ENCODE data around the gene HGD. TPM values are rescaled to one million over a fixed set of nuclear protein-coding genes. Genes with fewer than 3 reads are reported as not detected.
"Not testable (repeated sequence)": the region's sequence is repeated elsewhere in the genome, so short reads cannot be mapped to it uniquely, and the experiment has no call there.

HGD gene
- polyA plus RNA-seq, 3 donors, result 0.29 to 0.38 TPM; not detected in 1

DNA sequence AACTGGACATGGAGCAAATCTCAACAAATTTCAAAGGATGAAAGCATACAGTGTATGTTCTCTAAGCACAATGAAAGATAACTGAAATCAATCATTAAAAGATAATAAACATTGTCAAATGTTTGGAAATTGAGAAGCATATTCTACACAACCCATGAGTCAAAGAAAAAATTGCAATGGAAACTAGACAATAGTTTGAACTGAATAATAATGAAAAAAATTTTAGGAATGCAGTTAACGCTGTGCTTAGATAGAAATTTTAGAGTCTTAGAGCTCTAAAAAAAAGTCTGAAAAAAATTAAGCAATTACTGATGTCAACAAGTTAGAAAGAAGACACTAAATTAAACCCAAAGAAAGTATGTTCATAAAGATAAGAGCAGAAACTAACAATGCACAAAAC lies 44.8 kb upstream of the HGD start:
- H3K36me3 Mint-ChIP-seq, result peaks cover 20 to 21% of the 10 kb centered on the region in 2 donors
- peaks cover 0 to 2% (median 2%) of the 10 kb centered on the region in 3 donors for H3K27me3 Mint-ChIP-seq (ENCODE audit: low read depth in 3 of 3)
- no peaks in the 10 kb centered on the region for H3K4me1 ChIP-seq (ENCODE audit: control insufficient read depth in 1 of 2, insufficient read depth in 2 of 2, low read length in 2 of 2)
- H3K4me1 Mint-ChIP-seq, result no peaks in the 10 kb centered on the region
- H3K36me3 ChIP-seq (replicated peaks in 1 of 2; ENCODE audit: control insufficient read depth in 1 of 2, insufficient read depth in 2 of 2, low read length in 2 of 2), result no peaks in the 10 kb centered on the region
- H3K27ac Mint-ChIP-seq, result no peak overlapping the region
- TF ChIP-seq, protein P1, sequence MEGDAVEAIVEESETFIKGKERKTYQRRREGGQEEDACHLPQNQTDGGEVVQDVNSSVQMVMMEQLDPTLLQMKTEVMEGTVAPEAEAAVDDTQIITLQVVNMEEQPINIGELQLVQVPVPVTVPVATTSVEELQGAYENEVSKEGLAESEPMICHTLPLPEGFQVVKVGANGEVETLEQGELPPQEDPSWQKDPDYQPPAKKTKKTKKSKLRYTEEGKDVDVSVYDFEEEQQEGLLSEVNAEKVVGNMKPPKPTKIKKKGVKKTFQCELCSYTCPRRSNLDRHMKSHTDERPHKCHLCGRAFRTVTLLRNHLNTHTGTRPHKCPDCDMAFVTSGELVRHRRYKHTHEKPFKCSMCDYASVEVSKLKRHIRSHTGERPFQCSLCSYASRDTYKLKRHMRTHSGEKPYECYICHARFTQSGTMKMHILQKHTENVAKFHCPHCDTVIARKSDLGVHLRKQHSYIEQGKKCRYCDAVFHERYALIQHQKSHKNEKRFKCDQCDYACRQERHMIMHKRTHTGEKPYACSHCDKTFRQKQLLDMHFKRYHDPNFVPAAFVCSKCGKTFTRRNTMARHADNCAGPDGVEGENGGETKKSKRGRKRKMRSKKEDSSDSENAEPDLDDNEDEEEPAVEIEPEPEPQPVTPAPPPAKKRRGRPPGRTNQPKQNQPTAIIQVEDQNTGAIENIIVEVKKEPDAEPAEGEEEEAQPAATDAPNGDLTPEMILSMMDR (IDR thresholded peaks at IDR 0.05), result no peak
- no peak overlapping the region for H3K4me2 ChIP-seq (replicated peaks; ENCODE audit: extremely low read depth, low read length, poor library complexity, severe bottlenecking)
- no peak overlapping the region for H3K4me3 ChIP-seq (replicated peaks in 1 of 3; ENCODE audit: low read depth in 2 of 3, low read length in 3 of 3)
- H3K9ac ChIP-seq (ENCODE audit: insufficient read depth, low read length, poor library complexity, severe bottlenecking), result no peak overlapping the region
- no peak overlapping the region for H2AFZ ChIP-seq (ENCODE audit: insufficient read depth, low read depth, low read length, poor library complexity, severe bottlenecking)
- H3K27me3 ChIP-seq (ENCODE audit: control insufficient read depth in 2 of 2, insufficient read depth in 2 of 2, low read length in 2 of 2), result no peaks in the 10 kb centered on the region
- no peaks in the 10 kb centered on the region for H3K9me3 ChIP-seq (replicated peaks in 1 of 2; ENCODE audit: control insufficient read depth in 1 of 2, insufficient read depth in 1 of 2, low read length in 2 of 2)
- no peak for DNase-seq
- H3K79me2 ChIP-seq (ENCODE audit: insufficient read depth, low read length), result no peaks in the 10 kb centered on the region
- H3K4me3 Mint-ChIP-seq, result no peak overlapping the region
- intact Hi-C loops (cut with micrococcal nuclease), result no loop called here
- no peaks in the 10 kb centered on the region for H4K20me1 ChIP-seq (ENCODE audit: insufficient read depth, low read length)
- H3K27ac ChIP-seq (ENCODE audit: low read depth in 1 of 2, low read length in 2 of 2), result no peak overlapping the region
- H3K9me3 Mint-ChIP-seq, result peaks cover 0 to 6% (median 3%) of the 10 kb centered on the region in 7 donors
- no CpG with 5 or more reads among the region's 1 CpG for WGBS (ENCODE audit: insufficient coverage)

DNA sequence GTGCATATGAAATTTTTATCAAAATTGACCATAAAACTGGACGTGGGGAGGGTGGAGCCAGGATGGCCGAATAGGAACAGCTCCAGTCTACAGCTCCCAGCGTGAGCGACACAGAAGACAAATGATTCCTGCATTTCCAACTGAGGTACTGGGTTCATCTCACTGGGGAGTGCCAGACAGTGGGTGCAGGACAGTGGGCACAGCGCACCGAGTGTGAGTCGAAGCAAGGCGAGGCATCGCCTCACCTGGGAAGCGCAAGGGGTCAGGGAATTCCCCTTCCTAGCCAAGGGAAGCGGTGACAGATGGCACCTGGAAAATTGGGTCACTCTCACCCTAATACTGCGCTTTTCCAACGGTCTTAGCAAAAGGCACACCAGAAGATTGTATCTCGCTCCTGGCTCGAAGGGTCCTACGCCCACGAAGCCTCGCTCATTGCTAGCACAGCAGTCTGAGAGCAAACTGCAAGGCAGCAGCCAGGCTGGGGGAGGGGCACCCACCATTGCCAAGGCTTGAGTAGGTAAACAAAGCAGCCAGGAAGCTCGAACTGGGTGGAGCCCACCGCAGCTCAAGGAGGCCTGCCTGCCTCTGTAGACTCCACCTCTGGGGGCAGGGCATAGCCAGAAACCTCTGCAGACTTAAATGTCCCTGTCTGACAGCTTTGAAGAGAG lies 37.3 kb upstream of the HGD start:
- H3K36me3 ChIP-seq (replicated peaks in 1 of 2; ENCODE audit: control insufficient read depth in 1 of 2, insufficient read depth in 2 of 2, low read length in 2 of 2); H4K20me1 ChIP-seq (ENCODE audit: insufficient read depth, low read length); H3K27ac ChIP-seq (ENCODE audit: low read depth in 1 of 2, low read length in 2 of 2); H3K27me3 Mint-ChIP-seq (ENCODE audit: low read depth in 3 of 3); H3K9me3 ChIP-seq (replicated peaks in 1 of 2; ENCODE audit: control insufficient read depth in 1 of 2, insufficient read depth in 1 of 2, low read length in 2 of 2); H3K27ac Mint-ChIP-seq; H3K4me2 ChIP-seq (replicated peaks; ENCODE audit: extremely low read depth, low read length, poor library complexity, severe bottlenecking); H3K9ac ChIP-seq (ENCODE audit: insufficient read depth, low read length, poor library complexity, severe bottlenecking); H2AFZ ChIP-seq (ENCODE audit: insufficient read depth, low read depth, low read length, poor library complexity, severe bottlenecking); H3K9me3 Mint-ChIP-seq; H3K79me2 ChIP-seq (ENCODE audit: insufficient read depth, low read length); DNase-seq; H3K27me3 ChIP-seq (ENCODE audit: control insufficient read depth in 2 of 2, insufficient read depth in 2 of 2, low read length in 2 of 2); intact Hi-C loops (cut with micrococcal nuclease); H3K4me1 ChIP-seq (ENCODE audit: control insufficient read depth in 1 of 2, insufficient read depth in 2 of 2, low read length in 2 of 2); H3K4me3 ChIP-seq (replicated peaks in 1 of 3; ENCODE audit: low read depth in 2 of 3, low read length in 3 of 3): not testable (repeated sequence)
- Mint-ChIP-seq H3K4me1 (peaks cover 17% of the 10 kb centered on the region), H3K4me3 (peak overlapping the region; percentile 9 to 43), H3K36me3 (peaks cover 13 to 15% of the 10 kb centered on the region in 2 donors)
- WGBS (ENCODE audit: insufficient coverage), result 94% methylated on average over 18 of the region's 20 CpGs

All from CD14-positive monocyte (primary cell).